ENCODE measurements around the gene TXNRD1. TPM values are rescaled to one million over a fixed set of nuclear protein-coding genes. Genes with fewer than 3 reads are reported as not detected.
"Not testable (repeated sequence)": the region's sequence is repeated elsewhere in the genome, so short reads cannot be mapped to it uniquely, and the experiment has no call there.

The TXNRD1 gene
- total RNA-seq, 2 donors from 2014 or later, result 87.6 to 115 TPM

- 63% methylated on average over 2 of the region's 2 CpGs for WGBS
- Histone ChIP-seq H3K27ac (no peak overlapping the region), H3K27me3 (replicated peaks; ENCODE audit: insufficient read depth) (no peaks in the 10 kb centered on the region), H3K36me3 (no peaks in the 10 kb centered on the region), H3K4me1 (replicated peaks) (no peaks in the 10 kb centered on the region), H3K4me3 (no peak overlapping the region), H3K9me3 (no peaks in the 10 kb centered on the region)
- intact Hi-C loops (cut with DNase I), result loop anchor here (2.0 kb wide), 1 partner anchor 17 kb away; no protein-coding TSS in a partner anchor
- DNase-seq (ENCODE audit: low spot score), result peak; percentile 34
- TF ChIP-seq CTCF (IDR thresholded peaks at IDR 0.05), result no peak
- peak; percentile 29 for TF ChIP-seq POLR2AphosphoS5 (IDR thresholded peaks at IDR 0.05)
Measured at GRCh38 chr12:104213952-104214351, 1.6 kb upstream of the TXNRD1 start.

GRCh38 chr12:104216521-104216924, 944 bp downstream of the TXNRD1 start:
- Histone ChIP-seq H3K4me1 (replicated peaks) (peaks cover 7% of the 10 kb centered on the region), H3K27me3 (replicated peaks; ENCODE audit: insufficient read depth) (no peaks in the 10 kb centered on the region), H3K4me3 (no peak overlapping the region), H3K27ac (peak overlapping the region; percentile 73), H3K9me3 (no peaks in the 10 kb centered on the region), H3K36me3 (no peaks in the 10 kb centered on the region)
- DNase-seq (ENCODE audit: low spot score), result no peak
- intact Hi-C loops (cut with DNase I), result loop anchor here (5.0 kb wide), 1 partner anchor 86 kb away; the partner anchor contains the start of gene EID3
- TF ChIP-seq POLR2A (IDR thresholded peaks at IDR 0.05) (no peak), POLR2AphosphoS5 (IDR thresholded peaks at IDR 0.05) (no peak), CTCF (IDR thresholded peaks at IDR 0.05) (no peak)
- 100% methylated on average over 1 of the region's 1 CpG for WGBS

GRCh38 chr12:104218506-104218905, 2.9 kb downstream of the TXNRD1 start:
- H3K4me3 ChIP-seq; H3K9me3 ChIP-seq; H3K4me1 ChIP-seq (replicated peaks); H3K36me3 ChIP-seq; DNase-seq (ENCODE audit: low spot score); H3K27me3 ChIP-seq (replicated peaks; ENCODE audit: insufficient read depth): not testable (repeated sequence)
- H3K27ac ChIP-seq, result peak overlapping the region; percentile 70 to 76
- 96% methylated on average over 2 of the region's 2 CpGs for WGBS
- intact Hi-C loops (cut with DNase I), result loop anchor here (2.0 to 5.0 kb wide), 2 partner anchors 68 to 84 kb away; partner anchors contain the start of gene EID3

- H3K27ac ChIP-seq, result peak overlapping the region; percentile 70 to 76
- H3K27me3 ChIP-seq (replicated peaks; ENCODE audit: insufficient read depth), result no peaks in the 10 kb centered on the region
- TF ChIP-seq CTCF (IDR thresholded peaks at IDR 0.05) (no peak), POLR2A (IDR thresholded peaks at IDR 0.05) (no peak), POLR2AphosphoS5 (IDR thresholded peaks at IDR 0.05) (no peak)
- intact Hi-C loops (cut with DNase I), result loop anchor here (1.0 to 5.0 kb wide), 3 partner anchors 41 to 83 kb away; partner anchors contain the start of gene EID3
- WGBS, result 100% methylated on average over 1 of the region's 1 CpG
- DNase-seq (ENCODE audit: low spot score), result no peak
- no peaks in the 10 kb centered on the region for H3K9me3 ChIP-seq
- H3K4me3 ChIP-seq, result no peak overlapping the region
- H3K36me3 ChIP-seq, result no peaks in the 10 kb centered on the region
- H3K4me1 ChIP-seq (replicated peaks), result peaks cover 7% of the 10 kb centered on the region
Measured at GRCh38 chr12:104218935-104219334, 3.4 kb downstream of the TXNRD1 start.

GRCh38 chr12:104219361-104219892, 3.8 kb downstream of the TXNRD1 start:
- peak; percentile 92 for TF ChIP-seq POLR2AphosphoS5 (IDR thresholded peaks at IDR 0.05)
- TF ChIP-seq POLR2A (IDR thresholded peaks at IDR 0.05), result no peak
- Histone ChIP-seq H3K36me3 (no peaks in the 10 kb centered on the region), H3K9me3 (no peaks in the 10 kb centered on the region), H3K27ac (peak overlapping the region; percentile 70 to 76), H3K4me3 (no peak overlapping the region), H3K4me1 (replicated peaks) (peaks cover 7% of the 10 kb centered on the region), H3K27me3 (replicated peaks; ENCODE audit: insufficient read depth) (no peaks in the 10 kb centered on the region)
- intact Hi-C loops (cut with DNase I), result loop anchor here (1.0 to 5.0 kb wide), 3 partner anchors 41 to 83 kb away; partner anchors contain the start of gene EID3
- 17% methylated on average over 4 of the region's 4 CpGs for WGBS
- DNase-seq (ENCODE audit: low spot score), result peak; percentile 51

- Histone ChIP-seq H3K9me3 (no peaks in the 10 kb centered on the region), H3K27ac (peak overlapping the region; percentile 70 to 76), H3K4me1 (replicated peaks) (peaks cover 7% of the 10 kb centered on the region), H3K4me3 (no peak overlapping the region), H3K36me3 (no peaks in the 10 kb centered on the region), H3K27me3 (replicated peaks; ENCODE audit: insufficient read depth) (no peaks in the 10 kb centered on the region)
- intact Hi-C loops (cut with DNase I), result loop anchor here (1.0 to 5.0 kb wide), 3 partner anchors 42 to 82 kb away; partner anchors contain the start of gene EID3
- DNase-seq (ENCODE audit: low spot score), result peak; percentile 12
- no peak for TF ChIP-seq POLR2AphosphoS5 (IDR thresholded peaks at IDR 0.05)
- peak in 1 of 4 experiments; percentile 3 for TF ChIP-seq CTCF (IDR thresholded peaks at IDR 0.05)
- no peak for TF ChIP-seq POLR2A (IDR thresholded peaks at IDR 0.05)
- 41% methylated on average over 4 of the region's 4 CpGs for WGBS
Measured at GRCh38 chr12:104219908-104220404, 4.4 kb downstream of the TXNRD1 start.

All from prostate gland (tissue), 2 donors.